Measurements from ENCODE around the gene CLIC5.

The CLIC5 gene

GRCh38 chr6:45881705-45882467 is 133.8 kb downstream of the CLIC5 start:
- no peak for DNase-seq

- peak; percentile 8 for DNase-seq
Measured at GRCh38 chr6:45880676-45881075, 135.0 kb downstream of the CLIC5 start.

GRCh38 chr6:45880159-45880558 is 135.5 kb downstream of the CLIC5 start:
- peak; percentile 66 for DNase-seq

- peak; percentile 17 for DNase-seq
Measured at GRCh38 chr6:45877970-45878590, 137.6 kb downstream of the CLIC5 start.

GRCh38 chr6:45872827-45873365 is 142.8 kb downstream of the CLIC5 start:
- no peak for DNase-seq

- peak; percentile 31 for DNase-seq
Measured at GRCh38 chr6:45870531-45870930, 145.1 kb downstream of the CLIC5 start.

- no peak for DNase-seq
Measured at GRCh38 chr6:45864651-45865050, 151.0 kb downstream of the CLIC5 start.

GRCh38 chr6:45858691-45859090 is 157.0 kb downstream of the CLIC5 start:
- no peak for DNase-seq

GRCh38 chr6:45857827-45858226 is 157.8 kb downstream of the CLIC5 start:
- no peak for DNase-seq

- no peak for DNase-seq
Measured at GRCh38 chr6:45855642-45856394, 159.8 kb downstream of the CLIC5 start.

GRCh38 chr6:45854149-45854742 is 161.4 kb downstream of the CLIC5 start:
- no peak for DNase-seq

GRCh38 chr6:45851034-45851400 is 164.6 kb downstream of the CLIC5 start:
- no peak for DNase-seq

GRCh38 chr6:45850378-45851033 is 165.2 kb downstream of the CLIC5 start:
- peak; percentile 48 for DNase-seq

- DNase-seq: peak; percentile 89
Measured at GRCh38 chr6:45845567-45845966, 170.1 kb downstream of the CLIC5 start.

- no peak for DNase-seq
Measured at GRCh38 chr6:45844986-45845385, 170.7 kb downstream of the CLIC5 start.

GRCh38 chr6:45843848-45844521 is 171.7 kb downstream of the CLIC5 start:
- DNase-seq: peak; percentile 91

GRCh38 chr6:45841062-45841461 is 174.6 kb downstream of the CLIC5 start:
- no peak for DNase-seq

GRCh38 chr6:45838996-45839395 is 176.7 kb downstream of the CLIC5 start:
- DNase-seq: no peak

GRCh38 chr6:45838451-45838850 is 177.2 kb downstream of the CLIC5 start:
- no peak for DNase-seq

GRCh38 chr6:45837541-45838200 is 178.0 kb downstream of the CLIC5 start:
- DNase-seq: no peak

- DNase-seq: no peak
Measured at GRCh38 chr6:45836984-45837383, 178.7 kb downstream of the CLIC5 start.

- no peak for DNase-seq
Measured at GRCh38 chr6:45836438-45836824, 179.2 kb downstream of the CLIC5 start.
